ENCODE data around the gene C6orf62. TPM values are rescaled to one million over a fixed set of nuclear protein-coding genes. Genes with fewer than 3 reads are reported as not detected.

Gene C6orf62
- total and polyA plus RNA-seq, 2 donors (not counting 1 experiment from before 2014, with no cell fraction given) = 69.2 to 143 TPM

GRCh38 chr6:24742216-24742738 is 23.3 kb upstream of the C6orf62 start:
- ChIA-PET CTCF (interaction anchor here (1.2 to 1.5 kb wide), 2 partner anchors 13 to 158 kb away, joined by 3 to 4 read pairs; no protein-coding TSS in a partner anchor), POLR2A (no interaction called here)
- Histone ChIP-seq H3K27me3 (replicated peaks in 1 of 4; ENCODE audit: control extremely low read depth in 1 of 4, control insufficient read depth in 3 of 4, insufficient read depth in 4 of 4, low read length in 3 of 4) (no peaks in the 10 kb centered on the region), H3K9me3 (ENCODE audit: control extremely low read depth in 1 of 3, control insufficient read depth in 2 of 3, insufficient read depth in 1 of 3, low read length in 2 of 3) (no peaks in the 10 kb centered on the region), H3K79me2 (ENCODE audit: control insufficient read depth, insufficient read depth, low read length) (no peaks in the 10 kb centered on the region), H3K9ac (ENCODE audit: low read length) (no peak overlapping the region), H3K4me2 (replicated peaks; ENCODE audit: low read depth, low read length, poor library complexity, severe bottlenecking) (no peak overlapping the region), H4K20me1 (ENCODE audit: control insufficient read depth, insufficient read depth, low read length, poor library complexity, severe bottlenecking) (no peaks in the 10 kb centered on the region), H3K27ac (ENCODE audit: low read length in 2 of 2) (no peak overlapping the region), H2AFZ (ENCODE audit: insufficient read depth, low read depth, low read length, poor library complexity, severe bottlenecking) (no peak overlapping the region), H3K36me3 (replicated peaks in 1 of 2; ENCODE audit: control extremely low read depth in 1 of 2, control insufficient read depth in 1 of 2, extremely low read depth in 1 of 2, insufficient read depth in 2 of 2, low read length in 1 of 2) (no peaks in the 10 kb centered on the region), H3K4me1 (ENCODE audit: control insufficient read depth in 2 of 2, insufficient read depth in 2 of 2, low read length in 2 of 2) (peaks cover 23 to 24% of the 10 kb centered on the region in 2 donors), H3K4me3 (ENCODE audit: control extremely low read depth in 1 of 5, extremely low read depth in 1 of 5, insufficient read depth in 1 of 5, low read depth in 2 of 5, low read length in 4 of 5) (no peak overlapping the region)
- Mint-ChIP-seq H3K27ac (no peak overlapping the region), H3K9me3 (ENCODE audit: insufficient read depth) (no peaks in the 10 kb centered on the region), H3K4me1 (peaks cover 29% of the 10 kb centered on the region), H3K27me3 (no peaks in the 10 kb centered on the region), H3K4me3 (no peak overlapping the region)
- TF ChIP-seq CTCF (IDR thresholded peaks at IDR 0.05) (no peak), EZH2 (IDR thresholded peaks at IDR 0.05; ENCODE audit: borderline replicate concordance, insufficient read depth, low read depth, low read length, poor library complexity, severe bottlenecking) (no peak)
- DNase-seq (no peak), ATAC-seq (ENCODE audit: low read depth) (no peak)
- 83% methylated on average over 2 of the region's 5 CpGs for WGBS (ENCODE audit: insufficient coverage)
- intact Hi-C loops (cut with micrococcal nuclease) = no loop called here

- TF ChIP-seq CTCF (IDR thresholded peaks at IDR 0.05) (no peak), EZH2 (IDR thresholded peaks at IDR 0.05; ENCODE audit: borderline replicate concordance, insufficient read depth, low read depth, low read length, poor library complexity, severe bottlenecking) (no peak)
- no peak overlapping the region for H3K4me3 Mint-ChIP-seq
- H4K20me1 ChIP-seq (ENCODE audit: control insufficient read depth, insufficient read depth, low read length, poor library complexity, severe bottlenecking) = no peaks in the 10 kb centered on the region
- ATAC-seq (ENCODE audit: low read depth) (no peak), DNase-seq (no peak)
- peaks cover 3% of the 10 kb centered on the region for H3K27me3 Mint-ChIP-seq
- no peak overlapping the region for H3K27ac Mint-ChIP-seq
- no peak overlapping the region for H3K27ac ChIP-seq (ENCODE audit: low read length in 2 of 2)
- intact Hi-C loops (cut with micrococcal nuclease) = no loop called here
- no peaks in the 10 kb centered on the region for H3K79me2 ChIP-seq (ENCODE audit: control insufficient read depth, insufficient read depth, low read length)
- no peaks in the 10 kb centered on the region for H3K27me3 ChIP-seq (replicated peaks in 1 of 4; ENCODE audit: control extremely low read depth in 1 of 4, control insufficient read depth in 3 of 4, insufficient read depth in 4 of 4, low read length in 3 of 4)
- H3K4me2 ChIP-seq (replicated peaks; ENCODE audit: low read depth, low read length, poor library complexity, severe bottlenecking) = no peak overlapping the region
- peaks cover 23 to 24% of the 10 kb centered on the region in 2 donors for H3K4me1 ChIP-seq (ENCODE audit: control insufficient read depth in 2 of 2, insufficient read depth in 2 of 2, low read length in 2 of 2)
- peaks cover 29% of the 10 kb centered on the region for H3K4me1 Mint-ChIP-seq
- ChIA-PET POLR2A (interaction anchor here (0.9 kb wide), 1 partner anchor 215 kb away, joined by 3 read pairs; no protein-coding TSS in a partner anchor), CTCF (no interaction called here)
- H3K4me3 ChIP-seq (ENCODE audit: control extremely low read depth in 1 of 5, extremely low read depth in 1 of 5, insufficient read depth in 1 of 5, low read depth in 2 of 5, low read length in 4 of 5) = no peak overlapping the region
- no peak overlapping the region for H3K9ac ChIP-seq (ENCODE audit: low read length)
- no peak overlapping the region for H2AFZ ChIP-seq (ENCODE audit: insufficient read depth, low read depth, low read length, poor library complexity, severe bottlenecking)
- no peaks in the 10 kb centered on the region for H3K9me3 Mint-ChIP-seq (ENCODE audit: insufficient read depth)
- no peaks in the 10 kb centered on the region for H3K36me3 ChIP-seq (replicated peaks in 1 of 2; ENCODE audit: control extremely low read depth in 1 of 2, control insufficient read depth in 1 of 2, extremely low read depth in 1 of 2, insufficient read depth in 2 of 2, low read length in 1 of 2)
- H3K9me3 ChIP-seq (ENCODE audit: control extremely low read depth in 1 of 3, control insufficient read depth in 2 of 3, insufficient read depth in 1 of 3, low read length in 2 of 3) = no peaks in the 10 kb centered on the region
These were observed 21.9 kb upstream of the C6orf62 start for GRCh38 chr6:24740861-24741260.
